ENCODE measurements around the gene TANC2.

- TF ChIP-seq POLR2AphosphoS5 (IDR thresholded peaks at IDR 0.05) (no peak), CTCF (IDR thresholded peaks at IDR 0.05) (no peak), POLR2A (IDR thresholded peaks at IDR 0.05) (no peak)
These were observed 30.5 kb upstream of the TANC2 start for GRCh38 chr17:62935523-62935922.

All from prostate gland (tissue), 2 donors.